ENCODE data around the gene CACNA2D1. TPM values are rescaled to one million over a fixed set of nuclear protein-coding genes. Genes with fewer than 3 reads are reported as not detected.
"Not testable (repeated sequence)": the region's sequence is repeated elsewhere in the genome, so short reads cannot be mapped to it uniquely, and the experiment has no call there.

The CACNA2D1 gene
- polyA plus RNA-seq, 1 donor = 11.4 TPM

DNA sequence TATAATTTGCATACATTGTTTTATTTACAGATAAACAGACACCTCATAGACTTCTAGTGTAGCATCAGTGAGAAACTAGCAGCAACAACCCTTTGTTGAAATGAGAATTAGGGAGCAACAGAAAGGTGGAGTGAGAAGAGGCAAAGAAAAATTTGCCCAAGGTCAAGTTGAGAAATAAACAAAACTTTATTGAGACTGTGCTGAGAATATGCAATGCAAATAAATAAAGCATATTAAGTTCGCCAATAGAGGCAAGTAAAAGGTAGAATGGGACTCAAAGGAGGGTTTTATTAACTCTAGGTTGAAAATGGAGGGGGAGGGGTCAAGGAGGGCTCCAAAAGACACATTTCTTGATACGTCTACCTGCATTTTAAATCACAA lies 49.7 kb downstream of the CACNA2D1 start:
- no peaks in the 10 kb centered on the region for H3K9me3 ChIP-seq (ENCODE audit: control insufficient read depth, low read depth, low read length)
- H3K27ac ChIP-seq (ENCODE audit: low read length) = no peak overlapping the region
- no peak for DNase-seq
- 73% methylated on average over 1 of the region's 2 CpGs for WGBS (ENCODE audit: insufficient coverage, low lambda C conversion rate)
- H3K27me3 ChIP-seq (ENCODE audit: control insufficient read depth, insufficient read depth, low read length) = no peaks in the 10 kb centered on the region
- H3K4me3 ChIP-seq (ENCODE audit: low read length) = no peak overlapping the region
- H3K4me1 ChIP-seq (ENCODE audit: control insufficient read depth, insufficient read depth, low read length) = no peaks in the 10 kb centered on the region
- no peaks in the 10 kb centered on the region for H3K36me3 ChIP-seq (ENCODE audit: control insufficient read depth, insufficient read depth, low read length)

- Histone ChIP-seq H3K9me3 (ENCODE audit: control insufficient read depth, low read depth, low read length) (no peaks in the 10 kb centered on the region), H3K4me3 (ENCODE audit: low read length) (no peak overlapping the region), H3K27ac (ENCODE audit: low read length) (no peak overlapping the region), H3K36me3 (ENCODE audit: control insufficient read depth, insufficient read depth, low read length) (no peaks in the 10 kb centered on the region), H3K27me3 (ENCODE audit: control insufficient read depth, insufficient read depth, low read length) (no peaks in the 10 kb centered on the region), H3K4me1 (ENCODE audit: control insufficient read depth, insufficient read depth, low read length) (no peaks in the 10 kb centered on the region)
- DNase-seq = no peak
- 76% methylated on average over 2 of the region's 4 CpGs for WGBS (ENCODE audit: insufficient coverage, low lambda C conversion rate)
These were observed 50.3 kb downstream of the CACNA2D1 start for GRCh38 chr7:82393076-82393839.

DNA sequence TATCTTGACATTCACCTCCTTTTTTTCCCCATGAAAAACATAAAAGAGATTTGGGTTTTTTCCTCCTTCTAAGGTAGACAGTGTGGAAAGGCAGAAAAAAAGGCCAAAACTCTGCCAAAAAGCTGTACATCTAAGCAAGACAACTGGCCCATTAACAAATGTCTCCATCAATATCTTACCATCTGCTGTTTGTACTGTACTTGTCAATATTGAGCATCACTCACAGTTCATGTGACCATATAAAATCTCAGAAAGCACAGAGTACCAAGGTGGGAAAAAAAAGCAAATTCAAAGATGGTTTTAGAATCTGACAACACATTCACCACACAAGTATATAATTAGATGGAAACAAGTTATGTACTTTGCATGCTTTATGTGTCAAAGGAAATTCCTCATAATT lies 52.6 kb downstream of the CACNA2D1 start:
- no peaks in the 10 kb centered on the region for H3K4me1 ChIP-seq (ENCODE audit: control insufficient read depth, insufficient read depth, low read length)
- H3K4me3 ChIP-seq (ENCODE audit: low read length) = no peak overlapping the region
- no peaks in the 10 kb centered on the region for H3K36me3 ChIP-seq (ENCODE audit: control insufficient read depth, insufficient read depth, low read length)
- H3K27ac ChIP-seq (ENCODE audit: low read length) = no peak overlapping the region
- no peaks in the 10 kb centered on the region for H3K27me3 ChIP-seq (ENCODE audit: control insufficient read depth, insufficient read depth, low read length)
- DNase-seq = no peak
- H3K9me3 ChIP-seq (ENCODE audit: control insufficient read depth, low read depth, low read length) = no peaks in the 10 kb centered on the region

DNA sequence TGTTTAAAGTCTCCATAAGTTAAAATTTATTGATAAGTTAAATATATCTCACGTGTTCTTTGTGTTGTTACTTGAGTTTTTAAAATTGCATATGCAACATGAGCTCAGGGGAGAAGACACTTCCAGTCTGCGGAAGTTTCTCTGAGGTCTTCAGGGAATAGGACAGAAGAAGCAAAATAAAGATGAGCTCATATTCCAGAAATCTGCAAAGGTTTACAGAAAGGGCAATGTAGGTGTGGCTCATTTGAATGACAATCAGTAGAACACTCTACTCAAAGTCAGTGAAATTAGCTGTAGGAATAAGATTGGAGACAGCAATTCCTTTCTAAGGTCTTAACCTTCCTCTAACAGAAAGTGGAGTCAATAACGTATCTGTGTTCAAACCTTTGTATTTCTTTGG lies 53.7 kb downstream of the CACNA2D1 start:
- Histone ChIP-seq H3K36me3 (ENCODE audit: control insufficient read depth, insufficient read depth, low read length) (no peaks in the 10 kb centered on the region), H3K27me3 (ENCODE audit: control insufficient read depth, insufficient read depth, low read length) (no peaks in the 10 kb centered on the region), H3K4me1 (ENCODE audit: control insufficient read depth, insufficient read depth, low read length) (no peaks in the 10 kb centered on the region), H3K27ac (ENCODE audit: low read length) (no peak overlapping the region), H3K9me3 (ENCODE audit: control insufficient read depth, low read depth, low read length) (no peaks in the 10 kb centered on the region), H3K4me3 (ENCODE audit: low read length) (no peak overlapping the region)
- WGBS (ENCODE audit: insufficient coverage, low lambda C conversion rate) = 80% methylated on average over 1 of the region's 3 CpGs
- DNase-seq = no peak

- no peak overlapping the region for H3K27ac ChIP-seq (ENCODE audit: low read length)
- H3K4me3 ChIP-seq (ENCODE audit: low read length) = no peak overlapping the region
- no peaks in the 10 kb centered on the region for H3K27me3 ChIP-seq (ENCODE audit: control insufficient read depth, insufficient read depth, low read length)
- H3K9me3 ChIP-seq (ENCODE audit: control insufficient read depth, low read depth, low read length) = no peaks in the 10 kb centered on the region
- DNase-seq = no peak
- no peaks in the 10 kb centered on the region for H3K4me1 ChIP-seq (ENCODE audit: control insufficient read depth, insufficient read depth, low read length)
- WGBS (ENCODE audit: insufficient coverage, low lambda C conversion rate) = 36% methylated on average over 2 of the region's 2 CpGs
- no peaks in the 10 kb centered on the region for H3K36me3 ChIP-seq (ENCODE audit: control insufficient read depth, insufficient read depth, low read length)
These were observed 55.4 kb downstream of the CACNA2D1 start for GRCh38 chr7:82388138-82388537.

- not testable (repeated sequence) for DNase-seq; H3K36me3 ChIP-seq (ENCODE audit: control insufficient read depth, insufficient read depth, low read length); H3K4me3 ChIP-seq (ENCODE audit: low read length); H3K9me3 ChIP-seq (ENCODE audit: control insufficient read depth, low read depth, low read length); H3K27ac ChIP-seq (ENCODE audit: low read length); H3K27me3 ChIP-seq (ENCODE audit: control insufficient read depth, insufficient read depth, low read length); H3K4me1 ChIP-seq (ENCODE audit: control insufficient read depth, insufficient read depth, low read length)
- WGBS (ENCODE audit: insufficient coverage, low lambda C conversion rate) = no CpG with 5 or more reads among the region's 6 CpGs
These were observed 57.0 kb downstream of the CACNA2D1 start for GRCh38 chr7:82386571-82386970.

- no peaks in the 10 kb centered on the region for H3K36me3 ChIP-seq (ENCODE audit: control insufficient read depth, insufficient read depth, low read length)
- 100% methylated on average over 1 of the region's 2 CpGs for WGBS (ENCODE audit: insufficient coverage, low lambda C conversion rate)
These were observed 58.8 kb downstream of the CACNA2D1 start for GRCh38 chr7:82384779-82385178.

DNA sequence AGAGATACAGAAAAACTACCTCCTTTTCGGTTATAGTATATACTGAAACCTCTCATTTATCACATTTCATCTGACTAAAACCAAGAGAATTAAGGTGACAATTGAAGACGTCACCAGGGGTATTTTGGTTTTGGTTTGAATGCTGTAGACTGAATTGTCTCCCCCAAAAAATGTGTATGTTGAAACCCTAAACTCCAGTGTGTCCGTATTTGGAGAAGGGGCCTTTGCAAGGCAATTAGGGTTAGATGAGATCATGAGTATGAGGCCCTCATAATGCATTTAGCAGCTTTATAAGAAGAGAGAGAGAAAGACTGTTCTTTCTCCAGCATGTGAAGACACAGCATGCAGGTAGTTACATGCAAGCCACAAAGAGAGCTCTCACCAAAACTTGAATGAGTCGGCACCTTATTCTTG lies 59.5 kb downstream of the CACNA2D1 start:
- Histone ChIP-seq H3K4me3 (ENCODE audit: low read length) (no peak overlapping the region), H3K27me3 (ENCODE audit: control insufficient read depth, insufficient read depth, low read length) (no peaks in the 10 kb centered on the region), H3K4me1 (ENCODE audit: control insufficient read depth, insufficient read depth, low read length) (no peaks in the 10 kb centered on the region), H3K9me3 (ENCODE audit: control insufficient read depth, low read depth, low read length) (no peaks in the 10 kb centered on the region), H3K36me3 (ENCODE audit: control insufficient read depth, insufficient read depth, low read length) (no peaks in the 10 kb centered on the region), H3K27ac (ENCODE audit: low read length) (no peak overlapping the region)
- WGBS (ENCODE audit: insufficient coverage, low lambda C conversion rate) = 85% methylated on average over 2 of the region's 4 CpGs
- DNase-seq = no peak

More at GRCh38 chr7:82384779-82385178, 58.8 kb downstream of the CACNA2D1 start:
- Histone ChIP-seq H3K9me3 (ENCODE audit: control insufficient read depth, low read depth, low read length) (no peaks in the 10 kb centered on the region), H3K27ac (ENCODE audit: low read length) (no peak overlapping the region), H3K4me1 (ENCODE audit: control insufficient read depth, insufficient read depth, low read length) (no peaks in the 10 kb centered on the region), H3K27me3 (ENCODE audit: control insufficient read depth, insufficient read depth, low read length) (no peaks in the 10 kb centered on the region), H3K4me3 (ENCODE audit: low read length) (no peak overlapping the region)
- no peak for DNase-seq

- WGBS (ENCODE audit: insufficient coverage, low lambda C conversion rate) = no CpG with 5 or more reads among the region's 2 CpGs
- Histone ChIP-seq H3K27ac (ENCODE audit: low read length) (no peak overlapping the region), H3K27me3 (ENCODE audit: control insufficient read depth, insufficient read depth, low read length) (no peaks in the 10 kb centered on the region), H3K9me3 (ENCODE audit: control insufficient read depth, low read depth, low read length) (no peaks in the 10 kb centered on the region), H3K4me3 (ENCODE audit: low read length) (no peak overlapping the region), H3K4me1 (ENCODE audit: control insufficient read depth, insufficient read depth, low read length) (no peaks in the 10 kb centered on the region), H3K36me3 (ENCODE audit: control insufficient read depth, insufficient read depth, low read length) (no peaks in the 10 kb centered on the region)
- no peak for DNase-seq
These were observed 61.3 kb downstream of the CACNA2D1 start for GRCh38 chr7:82382276-82382675.

DNA sequence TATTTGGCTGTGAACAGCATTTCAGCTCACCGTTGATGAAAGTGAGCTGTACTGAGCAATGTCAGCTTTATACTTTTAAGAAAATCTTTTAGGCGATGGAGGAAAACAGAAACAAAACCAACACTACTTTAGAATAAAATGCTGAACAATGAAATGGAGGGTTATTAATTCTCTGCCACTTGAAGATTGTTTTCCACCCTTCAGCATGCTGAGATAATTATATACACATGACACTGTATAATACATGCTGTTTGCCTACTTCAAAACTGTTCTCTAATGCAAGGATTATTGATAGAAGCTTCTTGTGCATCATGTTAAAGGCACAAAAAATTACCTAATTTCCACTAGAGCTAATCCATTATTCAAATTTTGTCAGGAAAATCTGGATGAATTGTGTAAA lies 66.8 kb downstream of the CACNA2D1 start:
- no peak for DNase-seq
- H3K4me3 ChIP-seq (ENCODE audit: low read length) = no peak overlapping the region
- no peaks in the 10 kb centered on the region for H3K9me3 ChIP-seq (ENCODE audit: control insufficient read depth, low read depth, low read length)
- 100% methylated on average over 1 of the region's 2 CpGs for WGBS (ENCODE audit: insufficient coverage, low lambda C conversion rate)
- no peak overlapping the region for H3K27ac ChIP-seq (ENCODE audit: low read length)
- H3K36me3 ChIP-seq (ENCODE audit: control insufficient read depth, insufficient read depth, low read length) = no peaks in the 10 kb centered on the region
- H3K27me3 ChIP-seq (ENCODE audit: control insufficient read depth, insufficient read depth, low read length) = no peaks in the 10 kb centered on the region
- no peaks in the 10 kb centered on the region for H3K4me1 ChIP-seq (ENCODE audit: control insufficient read depth, insufficient read depth, low read length)

DNA sequence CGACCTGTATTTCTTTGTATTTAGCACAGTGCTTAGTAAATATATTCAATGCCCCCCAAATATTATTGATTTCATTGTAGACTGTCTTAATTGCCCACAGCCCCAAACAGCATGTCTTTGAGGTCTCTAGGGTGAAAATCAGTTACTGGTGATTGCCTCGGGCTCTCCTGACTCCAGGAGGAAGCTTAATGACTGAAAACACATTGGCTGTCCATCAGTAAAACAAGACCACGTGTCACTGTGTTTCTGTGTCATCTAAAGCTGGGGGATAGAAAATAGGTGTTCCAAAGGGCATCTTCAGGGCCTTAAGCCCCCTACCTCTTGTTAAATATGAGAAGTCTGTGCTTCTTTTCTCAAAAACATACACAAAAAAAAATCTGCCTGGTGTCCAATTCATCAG lies 67.9 kb downstream of the CACNA2D1 start:
- no peaks in the 10 kb centered on the region for H3K4me1 ChIP-seq (ENCODE audit: control insufficient read depth, insufficient read depth, low read length)
- 71% methylated on average over 1 of the region's 3 CpGs for WGBS (ENCODE audit: insufficient coverage, low lambda C conversion rate)
- no peak for DNase-seq
- no peaks in the 10 kb centered on the region for H3K9me3 ChIP-seq (ENCODE audit: control insufficient read depth, low read depth, low read length)
- H3K27me3 ChIP-seq (ENCODE audit: control insufficient read depth, insufficient read depth, low read length) = no peaks in the 10 kb centered on the region
- no peaks in the 10 kb centered on the region for H3K36me3 ChIP-seq (ENCODE audit: control insufficient read depth, insufficient read depth, low read length)
- no peak overlapping the region for H3K4me3 ChIP-seq (ENCODE audit: low read length)
- H3K27ac ChIP-seq (ENCODE audit: low read length) = no peak overlapping the region

Measured in large intestine (tissue), 3 donors.